Suppressor macrophage treated with lipopolysaccharide for 1 hour (primary cell): ENCODE data around the gene RILPL1.
A peak's percentile ranks its signal among the peaks of the same experiment; 100 is the strongest.
"Not testable (repeated sequence)": the region's sequence is repeated elsewhere in the genome, so short reads cannot be mapped to it uniquely, and the experiment has no call there.

Experiments used
- DNase-seq, 3 donors: peaks; one replicate each; pipeline ENCODE4 v3.0.0-alpha.2; 2020 to 2022

Gene RILPL1

GRCh38 chr12:123529686-123530085, 3.8 kb downstream of the RILPL1 start:
- peak; percentile 42 to 69 (median 60) for DNase-seq

- DNase-seq: no peak
Observed at GRCh38 chr12:123528858-123529257, 4.7 kb downstream of the RILPL1 start.

GRCh38 chr12:123526542-123527080, 6.9 kb downstream of the RILPL1 start:
- DNase-seq: no peak

- no peak for DNase-seq
Observed at GRCh38 chr12:123524378-123524777, 9.1 kb downstream of the RILPL1 start.

GRCh38 chr12:123523518-123523917, 10.0 kb downstream of the RILPL1 start:
- DNase-seq: no peak

GRCh38 chr12:123522164-123522563, 11.4 kb downstream of the RILPL1 start:
- DNase-seq: no peak

- no peak for DNase-seq
Observed at GRCh38 chr12:123520567-123521474, 12.7 kb downstream of the RILPL1 start.

GRCh38 chr12:123519141-123520001, 14.1 kb downstream of the RILPL1 start:
- peak; percentile 73 to 80 (median 78) for DNase-seq

- DNase-seq: no peak
Observed at GRCh38 chr12:123516216-123516780, 17.2 kb downstream of the RILPL1 start.

GRCh38 chr12:123514582-123515221, 18.8 kb downstream of the RILPL1 start:
- not testable (repeated sequence) for DNase-seq

- no peak for DNase-seq
Observed at GRCh38 chr12:123513805-123514204, 19.7 kb downstream of the RILPL1 start.

GRCh38 chr12:123512838-123513665, 20.5 kb downstream of the RILPL1 start:
- no peak for DNase-seq

GRCh38 chr12:123506843-123507236, 26.7 kb downstream of the RILPL1 start:
- DNase-seq: no peak

- DNase-seq: no peak
Observed at GRCh38 chr12:123506059-123506842, 27.3 kb downstream of the RILPL1 start.

GRCh38 chr12:123502163-123502704, 31.3 kb downstream of the RILPL1 start:
- DNase-seq: no peak

- DNase-seq: no peak
Observed at GRCh38 chr12:123499332-123499731, 34.2 kb downstream of the RILPL1 start.

- no peak for DNase-seq
Observed at GRCh38 chr12:123498126-123498825, 35.2 kb downstream of the RILPL1 start.

- no peak for DNase-seq
Observed at GRCh38 chr12:123497065-123497464, 36.5 kb downstream of the RILPL1 start.

GRCh38 chr12:123494124-123494851, 39.2 kb downstream of the RILPL1 start:
- no peak for DNase-seq
